RWPE2 (cell line): ENCODE data around the gene PYGO2.

Source experiments
- ATAC-seq: fragments of 200-7000 bp; cut with Tn5 transposase; 3 replicates; pipeline ENCODE4 v1.9.1; 2021; ENCODE audit warnings: low read depth
- DNase-seq: peaks from one replicate; pipeline ENCODE4 v3.0.0-alpha.2; 2020; ENCODE audit warnings: low spot score
- H3K27ac ChIP-seq: fragments of 450-650 bp; 2 replicates; pipeline ENCODE4 v1.5.1; 2017; ENCODE audit warnings: mild to moderate bottlenecking; ENCODE audit not compliant: poor library complexity, severe bottlenecking
- H3K27me3 ChIP-seq: fragments of 250-450 bp; sonication (Bioruptor Pico); 2 replicates; pipeline ENCODE4 v1.5.1; 2021; ENCODE audit warnings: mild to moderate bottlenecking, moderate library complexity; ENCODE audit not compliant: insufficient read depth, poor library complexity, severe bottlenecking
- H3K36me3 ChIP-seq: fragments of 250-450 bp; sonication (Bioruptor Pico); 2 replicates; pipeline ENCODE4 v1.5.1; 2020; ENCODE audit warnings: low read depth, mild to moderate bottlenecking, moderate library complexity
- H3K4me1 ChIP-seq: fragments of 250-450 bp; sonication (Bioruptor Pico); 2 replicates; pipeline ENCODE4 v1.5.1; 2021; ENCODE audit warnings: mild to moderate bottlenecking, moderate library complexity; ENCODE audit not compliant: insufficient read depth, poor library complexity, severe bottlenecking
- H3K4me3 ChIP-seq: fragments of 250-450 bp; sonication (Bioruptor Pico); 2 replicates; pipeline ENCODE4 v1.5.1; 2021; ENCODE audit warnings: mild to moderate bottlenecking, moderate library complexity; ENCODE audit not compliant: severe bottlenecking
- H3K9me3 ChIP-seq: fragments of 250-450 bp; sonication (Bioruptor Pico); 2 replicates; pipeline ENCODE4 v1.5.1; 2021; ENCODE audit warnings: mild to moderate bottlenecking, moderate library complexity; ENCODE audit not compliant: severe bottlenecking
- TF ChIP-seq, protein P1 (sequence below): fragments of 450-650 bp; IDR thresholded peaks from one replicate; pipeline ENCODE4 v1.5.1; 2017; ENCODE audit warnings: mild to moderate bottlenecking, moderate library complexity; ENCODE audit not compliant: poor library complexity, severe bottlenecking

Gene PYGO2

DNA sequence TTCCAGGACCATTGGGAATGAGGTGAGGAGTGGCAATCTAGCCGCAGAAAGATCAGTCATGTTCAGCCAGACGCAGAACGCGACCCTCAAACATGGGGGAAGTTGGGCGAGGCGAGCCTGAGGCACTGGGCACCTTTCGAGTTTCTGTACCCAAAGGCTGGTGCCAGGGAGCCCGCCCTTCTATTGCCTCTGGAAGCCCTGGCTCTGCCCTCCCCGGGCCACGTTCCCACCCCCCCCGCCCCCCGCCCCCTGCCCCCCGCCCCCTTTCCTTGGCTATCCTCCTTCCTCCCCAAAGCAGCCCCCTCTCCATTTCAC, 38.8 kb upstream of the PYGO2 start:
- Histone ChIP-seq H3K9me3 (no peaks in the 10 kb centered on the region), H3K36me3 (peaks cover 5% of the 10 kb centered on the region; the same call in 1 of the 2 replicates), H3K27ac (peak overlapping the region; percentile 96), H3K27me3 (no peaks in the 10 kb centered on the region), H3K4me3 (peak overlapping the region; percentile 59), H3K4me1 (peaks cover 15% of the 10 kb centered on the region)
- TF ChIP-seq, protein P1, sequence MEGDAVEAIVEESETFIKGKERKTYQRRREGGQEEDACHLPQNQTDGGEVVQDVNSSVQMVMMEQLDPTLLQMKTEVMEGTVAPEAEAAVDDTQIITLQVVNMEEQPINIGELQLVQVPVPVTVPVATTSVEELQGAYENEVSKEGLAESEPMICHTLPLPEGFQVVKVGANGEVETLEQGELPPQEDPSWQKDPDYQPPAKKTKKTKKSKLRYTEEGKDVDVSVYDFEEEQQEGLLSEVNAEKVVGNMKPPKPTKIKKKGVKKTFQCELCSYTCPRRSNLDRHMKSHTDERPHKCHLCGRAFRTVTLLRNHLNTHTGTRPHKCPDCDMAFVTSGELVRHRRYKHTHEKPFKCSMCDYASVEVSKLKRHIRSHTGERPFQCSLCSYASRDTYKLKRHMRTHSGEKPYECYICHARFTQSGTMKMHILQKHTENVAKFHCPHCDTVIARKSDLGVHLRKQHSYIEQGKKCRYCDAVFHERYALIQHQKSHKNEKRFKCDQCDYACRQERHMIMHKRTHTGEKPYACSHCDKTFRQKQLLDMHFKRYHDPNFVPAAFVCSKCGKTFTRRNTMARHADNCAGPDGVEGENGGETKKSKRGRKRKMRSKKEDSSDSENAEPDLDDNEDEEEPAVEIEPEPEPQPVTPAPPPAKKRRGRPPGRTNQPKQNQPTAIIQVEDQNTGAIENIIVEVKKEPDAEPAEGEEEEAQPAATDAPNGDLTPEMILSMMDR, result no peak
- DNase-seq (peak; percentile 42), ATAC-seq (no peak)

DNA sequence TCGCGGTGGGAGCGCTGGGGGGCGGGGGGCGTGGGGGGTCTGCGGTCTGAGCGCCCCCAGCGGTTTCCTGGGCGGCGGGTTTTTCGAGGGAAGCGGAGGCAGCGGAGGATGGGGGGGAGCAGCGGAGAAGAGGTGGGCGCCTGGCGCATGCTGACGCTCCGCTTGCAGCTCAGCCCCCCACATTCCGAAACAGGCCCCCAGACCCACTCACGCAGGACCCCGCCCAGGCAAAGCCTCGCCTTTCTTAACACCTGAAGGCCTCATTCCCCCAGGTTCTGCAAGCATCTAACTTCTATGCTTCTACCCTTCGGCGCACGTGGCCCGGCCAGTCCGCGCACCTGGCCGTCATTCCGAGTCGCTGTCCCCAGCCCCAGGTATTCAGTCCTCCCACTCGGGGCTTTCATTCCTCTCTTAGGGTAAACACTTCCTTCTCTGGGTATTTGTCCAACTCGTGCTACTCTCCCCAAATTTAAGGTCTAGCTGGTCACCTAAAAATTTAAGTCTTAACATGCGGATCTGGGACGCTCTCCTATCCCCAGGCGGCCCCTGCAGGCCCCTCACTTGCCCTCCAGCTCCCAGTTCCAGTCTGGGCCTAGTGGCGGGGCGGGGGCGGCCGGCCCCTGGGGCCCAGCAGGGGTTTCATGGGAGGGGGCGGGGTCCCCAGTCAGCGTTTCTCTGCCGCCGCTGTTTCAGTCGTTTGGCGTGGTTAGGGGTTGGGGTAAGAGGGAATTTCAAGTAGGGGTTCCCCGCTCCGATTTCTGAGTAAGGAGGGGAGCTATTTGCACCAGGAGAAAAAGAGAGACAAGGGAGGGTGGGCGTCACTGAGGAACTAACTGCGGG, 38.2 kb upstream of the PYGO2 start:
- peaks cover 12% of the 10 kb centered on the region for H3K4me1 ChIP-seq
- DNase-seq, result peak; percentile 47

DNA sequence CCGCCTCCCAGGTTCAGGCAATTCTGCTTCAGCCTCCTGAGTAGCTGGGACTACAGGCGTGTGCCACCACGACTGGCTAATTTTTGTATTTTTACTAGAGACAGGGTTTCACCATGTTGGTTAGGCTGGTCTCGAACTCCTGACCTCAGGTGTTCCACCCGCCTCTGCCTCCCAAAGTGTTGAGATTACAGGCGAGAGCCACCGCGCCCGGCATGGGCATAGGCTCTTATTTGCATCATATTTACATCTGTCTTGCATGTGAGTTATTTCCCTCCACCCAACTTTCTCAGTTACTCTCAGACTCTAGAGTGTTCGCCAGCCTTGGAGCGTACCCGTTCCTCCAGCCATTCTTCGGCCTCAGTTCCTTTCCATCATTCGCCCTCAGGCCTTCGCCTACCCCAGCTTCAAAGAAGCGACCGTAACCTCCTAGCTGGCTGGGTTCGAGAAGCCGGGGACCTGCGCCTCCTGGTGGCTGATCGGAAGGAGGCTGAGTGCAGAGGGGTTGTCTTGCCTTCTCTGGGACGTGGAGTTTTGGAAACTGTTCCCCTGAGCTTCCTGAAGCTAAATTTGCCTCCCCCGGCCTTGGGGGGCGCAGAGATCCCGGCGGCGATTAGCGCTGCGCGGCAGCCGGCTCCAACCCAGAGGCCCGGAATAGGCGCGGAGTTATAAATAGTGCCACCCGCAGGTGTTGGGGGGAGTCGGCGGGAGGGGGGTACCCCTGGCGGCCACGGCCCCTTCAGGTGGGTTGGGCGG, 37.4 kb upstream of the PYGO2 start:
- ATAC-seq, result no peak
- no peak overlapping the region for H3K27ac ChIP-seq
- DNase-seq, result peak; percentile 55

More for the DNA sequence above, 38.2 kb upstream of the PYGO2 start:
- no peaks in the 10 kb centered on the region for H3K27me3 ChIP-seq
- H3K9me3 ChIP-seq, result no peaks in the 10 kb centered on the region
- TF ChIP-seq, protein P1, result no peak
- ATAC-seq, result no peak
- H3K4me3 ChIP-seq, result peak overlapping the region; percentile 4
- peaks cover 5% of the 10 kb centered on the region; the same call in 1 of the 2 replicates for H3K36me3 ChIP-seq
- peak overlapping the region; percentile 96 for H3K27ac ChIP-seq

DNA sequence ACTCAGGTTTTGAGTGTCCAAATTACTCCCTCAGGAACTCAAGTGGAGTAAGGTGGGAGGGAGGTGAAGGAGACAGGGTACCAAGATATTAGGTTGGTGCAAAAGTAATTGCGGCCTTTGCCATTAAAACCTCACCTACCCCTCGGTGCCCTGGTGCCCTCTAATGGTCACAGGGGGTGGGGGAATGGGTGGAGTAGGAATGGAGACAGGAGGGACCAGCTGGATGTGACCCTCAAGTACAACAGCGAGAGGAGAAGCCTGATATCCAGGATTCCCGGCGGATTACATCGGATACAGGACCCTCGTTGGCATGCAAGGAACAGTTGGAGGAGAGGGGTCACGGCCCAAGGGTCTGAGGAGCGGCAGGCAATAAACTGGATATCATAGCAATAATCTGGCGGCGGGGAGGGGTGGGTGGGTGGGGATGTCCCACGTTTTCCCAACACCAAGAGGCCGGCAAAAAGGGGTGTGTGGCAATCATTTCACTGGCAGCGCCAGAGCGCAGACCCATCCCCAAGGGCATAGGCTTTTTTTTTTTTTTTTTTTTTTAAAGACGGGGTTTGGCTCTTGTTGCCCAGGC, 36.7 kb upstream of the PYGO2 start:
- H3K4me1 ChIP-seq, result peaks cover 6% of the 10 kb centered on the region
- ATAC-seq (no peak), DNase-seq (no peak)
- H3K4me3 ChIP-seq, result no peak overlapping the region
- no peaks in the 10 kb centered on the region for H3K27me3 ChIP-seq
- no peak overlapping the region for H3K27ac ChIP-seq
- TF ChIP-seq, protein P1, result no peak
- H3K36me3 ChIP-seq, result 0 out of 2 replicates have a peak, but pooled peaks cover 1% of the 10 kb centered on the region
- no peaks in the 10 kb centered on the region for H3K9me3 ChIP-seq

More for the DNA sequence above, 37.4 kb upstream of the PYGO2 start:
- Histone ChIP-seq H3K4me1 (peaks cover 6% of the 10 kb centered on the region), H3K9me3 (no peaks in the 10 kb centered on the region), H3K36me3 (peaks cover 5% of the 10 kb centered on the region; the same call in 1 of the 2 replicates), H3K27me3 (no peaks in the 10 kb centered on the region), H3K4me3 (no peak overlapping the region)
- TF ChIP-seq, protein P1, result peak; percentile 81
